Breast epithelium (tissue), 4 donors: ENCODE measurements around the gene DOCK9. TPM values are rescaled to one million over a fixed set of nuclear protein-coding genes. Genes with fewer than 3 reads are reported as not detected.

Experiments
- DNase-seq, 2 donors: peaks; one replicate each; pipeline ENCODE4 v3.0.0-alpha.2; 2019; ENCODE audit warnings: low spot score in 2 of 2
- H3K27ac ChIP-seq, 2 donors: fragments of 200-600 bp; sonication (generic) in 1 of 2; one replicate each; pipeline ENCODE4 v1.5.1; 2016 to 2019; ENCODE audit warnings: mild to moderate bottlenecking in 1 of 2
- H3K27me3 ChIP-seq, 2 donors: fragments of 200-600 bp; sonication (generic) in 1 of 2; one replicate each; pipeline versions ENCODE4 v1.5.1 to v1.6.0; 2017 to 2019; ENCODE audit warnings: control low read depth in 1 of 2, mild to moderate bottlenecking in 1 of 2
- H3K36me3 ChIP-seq: fragments of 200-600 bp; one replicate; pipeline ENCODE4 v1.5.1; 2019
- H3K4me1 ChIP-seq, 2 donors: fragments of 200-600 bp; sonication (generic); one replicate each; pipeline ENCODE4 v1.5.1; 2016 to 2019; ENCODE audit warnings: control low read depth in 1 of 2
- H3K4me3 ChIP-seq, 3 donors: fragments of 200-600 bp; sonication (generic); 1 replicate in 2 of 3; 2 replicates in 1 of 3; pipeline ENCODE4 v1.5.1; 2016 to 2019; ENCODE audit warnings: mild to moderate bottlenecking in 3 of 3, moderate library complexity in 2 of 3
- H3K9me3 ChIP-seq, 2 donors: fragments of 200-600 bp; sonication (generic) in 1 of 2; one replicate each; pipeline ENCODE4 v1.5.1; 2016 to 2019; ENCODE audit warnings: control low read depth in 1 of 2
- CTCF ChIP-seq, 3 donors: fragments of 450-650 bp; IDR thresholded peaks; one replicate each; pipeline ENCODE4 v1.5.1; 2016 to 2017; ENCODE audit warnings: antibody characterized with exemption in 3 of 3, mild to moderate bottlenecking in 3 of 3, moderate library complexity in 3 of 3
- POLR2A ChIP-seq: fragments of 450-650 bp; IDR thresholded peaks from one replicate; pipeline ENCODE4 v1.6.1; 2016; ENCODE audit warnings: antibody characterized with exemption, mild to moderate bottlenecking, moderate library complexity
- POLR2AphosphoS5 ChIP-seq, 3 donors: sonication (generic); formaldehyde crosslinking; IDR thresholded peaks; one replicate each; pipeline ENCODE4 v1.6.1; 2017; ENCODE audit warnings: antibody characterized with exemption in 3 of 3
- intact Hi-C: fragments of 100-400 bp; cut with DNase I; formaldehyde crosslinking; loops from one replicate; pipeline ENCODE4 v1.15.1; 2023; ENCODE audit warnings: low total_unique reads
- total RNA-seq, 3 donors: library from RNA; depleted of rRNA; stranded (reverse); fragments of >200 nt; gene quantifications; one replicate each; pipeline ENCODE4 v1.1.0, GENCODE V29; 2016

Gene DOCK9
- total RNA-seq, 3 donors from 2014 or later = 85.5 to 155 (median 92.2) TPM

DNA sequence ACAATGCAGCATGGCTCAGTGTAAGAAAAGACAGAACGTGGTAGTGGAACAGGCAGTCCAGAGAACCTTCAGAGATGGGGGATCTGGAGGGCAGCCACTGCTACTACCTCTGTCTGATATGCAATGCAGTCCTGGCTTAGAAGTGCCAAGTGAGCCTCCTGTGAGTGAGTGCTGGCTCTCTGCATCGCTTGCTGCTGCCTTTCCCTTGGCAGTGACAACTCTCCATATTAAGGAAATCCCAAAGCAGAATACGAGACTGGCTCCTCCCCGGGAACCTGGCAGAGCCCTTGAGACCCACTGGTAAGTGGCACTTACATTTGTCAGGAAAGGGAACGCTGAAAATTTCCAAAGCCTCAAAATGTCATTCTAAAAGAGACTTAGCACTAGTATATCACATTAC is 7.5 kb downstream of the DOCK9 start:
- Histone ChIP-seq H3K27me3 (no peaks in the 10 kb centered on the region), H3K27ac (no peak overlapping the region), H3K36me3 (no peaks in the 10 kb centered on the region), H3K9me3 (no peaks in the 10 kb centered on the region), H3K4me1 (peaks cover 0 to 8% of the 10 kb centered on the region in 2 donors), H3K4me3 (no peak overlapping the region)
- TF ChIP-seq CTCF (IDR thresholded peaks at IDR 0.05) (no peak), POLR2AphosphoS5 (IDR thresholded peaks at IDR 0.05) (no peak), POLR2A (no peak)
- no peak for DNase-seq
- intact Hi-C loops = no loop called here

GRCh38 chr13:98967491-98967890 is 10.4 kb downstream of the DOCK9 start:
- peaks cover 0 to 3% of the 10 kb centered on the region in 2 donors for H3K4me1 ChIP-seq
- H3K36me3 ChIP-seq = no peaks in the 10 kb centered on the region
- H3K27me3 ChIP-seq = no peaks in the 10 kb centered on the region
- H3K27ac ChIP-seq = no peak overlapping the region
- intact Hi-C loops = no loop called here
- DNase-seq = no peak
- H3K9me3 ChIP-seq = no peaks in the 10 kb centered on the region
- TF ChIP-seq CTCF (IDR thresholded peaks at IDR 0.05) (no peak), POLR2A (no peak), POLR2AphosphoS5 (IDR thresholded peaks at IDR 0.05) (no peak)
- H3K4me3 ChIP-seq = no peak overlapping the region

- no peaks in the 10 kb centered on the region for H3K9me3 ChIP-seq
- no peak for DNase-seq
- H3K4me3 ChIP-seq = no peak overlapping the region
- no peaks in the 10 kb centered on the region for H3K27me3 ChIP-seq
- H3K36me3 ChIP-seq = no peaks in the 10 kb centered on the region
- H3K4me1 ChIP-seq = no peaks in the 10 kb centered on the region
- intact Hi-C loops = no loop called here
- no peak for TF ChIP-seq POLR2AphosphoS5 (IDR thresholded peaks at IDR 0.05)
- no peak for TF ChIP-seq CTCF (IDR thresholded peaks at IDR 0.05)
- no peak for TF ChIP-seq POLR2A
- no peak overlapping the region for H3K27ac ChIP-seq
These were observed 11.8 kb downstream of the DOCK9 start for GRCh38 chr13:98966019-98966418.

- Histone ChIP-seq H3K9me3 (no peaks in the 10 kb centered on the region), H3K4me1 (no peaks in the 10 kb centered on the region), H3K27ac (no peak overlapping the region), H3K4me3 (no peak overlapping the region), H3K27me3 (no peaks in the 10 kb centered on the region), H3K36me3 (no peaks in the 10 kb centered on the region)
- intact Hi-C loops = no loop called here
- TF ChIP-seq POLR2AphosphoS5 (IDR thresholded peaks at IDR 0.05) (no peak), POLR2A (no peak), CTCF (IDR thresholded peaks at IDR 0.05) (no peak)
- no peak for DNase-seq
These were observed 12.5 kb downstream of the DOCK9 start for GRCh38 chr13:98965325-98965724.

- no peaks in the 10 kb centered on the region for H3K9me3 ChIP-seq
- TF ChIP-seq CTCF (IDR thresholded peaks at IDR 0.05) (no peak), POLR2A (no peak), POLR2AphosphoS5 (IDR thresholded peaks at IDR 0.05) (no peak)
- H3K27me3 ChIP-seq = no peaks in the 10 kb centered on the region
- no peak for DNase-seq
- no peak overlapping the region for H3K4me3 ChIP-seq
- intact Hi-C loops = no loop called here
- H3K36me3 ChIP-seq = no peaks in the 10 kb centered on the region
- peak overlapping the region in 1 of 2 donors; percentile 74 for H3K27ac ChIP-seq
- H3K4me1 ChIP-seq = no peaks in the 10 kb centered on the region
These were observed 13.9 kb downstream of the DOCK9 start for GRCh38 chr13:98963917-98964316.
